ENCODE results near the gene PPY.
"Not testable (repeated sequence)": the region's sequence is repeated elsewhere in the genome, so short reads cannot be mapped to it uniquely, and the experiment has no call there.

PPY gene

GRCh38 chr17:43942051-43942685 lies at the start of gene PPY:
Gene PPY (minus strand): TSS chr17:43942476. CDS start chr17:43941654, 822 bp downstream.
- no peak for DNase-seq (ENCODE audit: low read depth, low spot score)

DNA sequence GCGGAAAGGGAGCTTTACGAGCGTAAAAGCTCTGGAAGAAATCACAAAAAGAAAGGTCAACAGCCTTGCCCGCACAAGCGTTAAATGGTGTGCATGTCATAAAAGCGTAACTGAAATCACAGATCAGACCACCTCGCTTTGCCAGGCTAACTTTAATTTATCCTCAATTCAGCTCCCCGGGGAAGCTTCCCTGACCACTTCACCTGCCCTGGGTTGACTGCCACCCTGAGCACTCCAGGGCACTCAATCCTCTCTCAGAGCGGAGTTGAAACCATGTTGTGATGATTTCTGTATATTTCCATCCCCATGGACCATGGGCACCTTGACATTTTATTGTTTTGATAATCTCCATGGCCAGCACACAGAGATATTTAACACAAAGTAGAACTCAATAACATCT lies 46.0 kb upstream of the PPY start:
- DNase-seq (ENCODE audit: low read depth, low spot score): no peak

- DNase-seq (ENCODE audit: low read depth, low spot score): no peak
These were observed 45.1 kb upstream of the PPY start for GRCh38 chr17:43987131-43988021.

- DNase-seq (ENCODE audit: low read depth, low spot score): no peak
These were observed 44.1 kb upstream of the PPY start for GRCh38 chr17:43986225-43986981.

- DNase-seq (ENCODE audit: low read depth, low spot score): no peak
These were observed 42.2 kb upstream of the PPY start for GRCh38 chr17:43984521-43984920.

DNA sequence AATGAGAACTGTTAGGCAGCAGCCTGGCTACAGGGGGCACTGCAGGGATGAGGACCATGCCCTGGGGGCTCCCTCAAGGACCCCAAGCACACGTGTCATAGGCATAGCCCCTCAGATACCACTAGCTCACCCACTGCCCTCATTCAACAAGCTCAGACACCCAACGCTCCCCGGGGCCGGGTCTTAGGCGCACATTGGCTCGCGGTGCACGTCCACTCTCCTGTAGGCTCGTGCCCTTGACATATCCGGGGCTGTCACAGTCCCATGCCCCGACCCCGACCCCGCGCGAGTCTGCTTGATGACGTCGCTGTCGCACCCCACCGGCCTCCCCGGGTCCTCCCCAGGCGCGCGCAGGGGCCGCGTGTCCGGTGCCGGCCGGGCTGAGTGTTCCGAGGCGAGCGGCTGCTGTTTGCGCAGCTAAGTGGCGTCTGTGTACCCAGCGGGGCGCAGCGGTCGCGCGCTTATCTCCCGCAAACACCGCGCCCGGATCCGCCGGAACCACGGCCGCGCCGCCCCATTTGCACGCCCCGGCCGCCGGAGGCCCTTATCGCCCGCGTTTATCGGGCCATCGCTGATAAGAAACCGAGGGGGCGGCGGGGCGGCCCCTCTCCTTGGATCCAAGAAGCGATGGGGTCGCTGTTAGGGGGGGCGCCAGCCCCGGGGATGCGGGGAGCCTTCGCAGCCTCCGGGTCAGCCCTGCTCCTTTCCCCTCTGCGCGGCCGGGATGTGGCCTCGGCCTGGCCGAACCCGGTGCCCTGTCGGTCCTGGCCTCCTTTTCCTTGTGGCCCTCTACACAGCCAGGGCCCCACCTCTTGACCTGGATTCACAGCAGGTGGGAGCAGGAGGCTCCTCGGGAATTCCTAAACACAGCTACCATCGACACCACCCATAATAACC lies 41.5 kb upstream of the PPY start:
- no peak for DNase-seq (ENCODE audit: low read depth, low spot score)

GRCh38 chr17:43983196-43983514 lies 40.9 kb upstream of the PPY start:
- DNase-seq (ENCODE audit: low read depth, low spot score): no peak

DNA sequence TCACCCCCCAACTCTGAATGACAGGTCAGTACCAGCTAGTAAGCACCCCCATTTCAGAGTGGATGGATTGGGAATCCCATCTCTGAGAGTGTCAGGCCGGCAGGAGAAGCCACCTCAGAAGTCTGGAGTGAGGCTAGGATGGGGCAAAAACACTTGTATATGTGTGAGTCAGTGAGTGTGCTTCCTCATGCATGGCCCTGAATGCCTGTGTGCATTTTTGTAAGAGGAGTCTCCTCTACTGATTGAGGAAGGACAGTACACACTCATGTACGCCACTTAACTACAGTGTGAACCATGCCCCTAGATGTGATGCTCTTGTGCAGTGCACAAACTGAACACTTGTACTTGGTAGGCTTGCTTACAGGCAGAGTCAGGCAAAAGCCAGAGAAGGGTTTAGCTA lies 39.9 kb upstream of the PPY start:
- DNase-seq (ENCODE audit: low read depth, low spot score): no peak

DNA sequence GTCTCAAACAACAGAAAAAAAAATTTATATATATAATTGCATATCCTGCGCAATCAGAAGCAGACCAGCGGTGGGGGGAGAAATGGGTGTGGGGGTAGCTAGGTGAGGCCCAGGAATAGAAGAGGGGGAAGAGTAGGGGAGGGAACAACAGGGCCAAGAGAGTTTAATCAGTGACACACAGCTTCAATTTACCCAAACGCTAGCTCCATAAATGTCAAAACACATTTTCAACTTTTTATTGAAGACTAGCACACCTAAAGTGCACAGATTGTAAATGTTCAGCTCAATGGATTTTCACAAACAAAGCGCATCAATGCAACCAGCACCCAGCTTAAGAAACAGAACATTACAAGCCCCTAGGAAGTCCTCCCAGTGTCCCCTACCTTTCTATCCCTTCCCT lies 37.4 kb upstream of the PPY start:
- DNase-seq (ENCODE audit: low read depth, low spot score): no peak

- DNase-seq (ENCODE audit: low read depth, low spot score): no peak
These were observed 36.7 kb upstream of the PPY start for GRCh38 chr17:43979011-43979410.

DNA sequence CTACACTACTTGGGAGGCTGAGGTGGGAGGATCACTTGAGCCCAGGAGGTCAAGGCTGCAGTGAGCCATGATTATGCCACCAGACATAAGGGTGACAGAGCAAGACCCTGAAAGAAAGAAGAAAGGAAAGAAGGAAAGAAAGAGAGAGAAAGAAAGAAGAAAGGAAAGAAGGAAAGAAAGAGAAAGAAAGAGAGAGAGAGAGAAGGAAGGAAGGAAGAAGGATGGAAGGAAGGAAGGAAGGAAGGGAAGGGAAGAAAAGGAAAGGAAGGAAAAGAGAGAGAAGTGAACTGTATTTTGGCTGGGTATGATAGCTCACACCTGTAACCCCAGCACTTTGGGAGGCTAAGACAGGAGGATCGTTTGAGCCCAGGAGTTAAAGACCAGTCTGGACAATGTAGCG lies 35.8 kb upstream of the PPY start:
- DNase-seq (ENCODE audit: low read depth, low spot score): no peak

DNA sequence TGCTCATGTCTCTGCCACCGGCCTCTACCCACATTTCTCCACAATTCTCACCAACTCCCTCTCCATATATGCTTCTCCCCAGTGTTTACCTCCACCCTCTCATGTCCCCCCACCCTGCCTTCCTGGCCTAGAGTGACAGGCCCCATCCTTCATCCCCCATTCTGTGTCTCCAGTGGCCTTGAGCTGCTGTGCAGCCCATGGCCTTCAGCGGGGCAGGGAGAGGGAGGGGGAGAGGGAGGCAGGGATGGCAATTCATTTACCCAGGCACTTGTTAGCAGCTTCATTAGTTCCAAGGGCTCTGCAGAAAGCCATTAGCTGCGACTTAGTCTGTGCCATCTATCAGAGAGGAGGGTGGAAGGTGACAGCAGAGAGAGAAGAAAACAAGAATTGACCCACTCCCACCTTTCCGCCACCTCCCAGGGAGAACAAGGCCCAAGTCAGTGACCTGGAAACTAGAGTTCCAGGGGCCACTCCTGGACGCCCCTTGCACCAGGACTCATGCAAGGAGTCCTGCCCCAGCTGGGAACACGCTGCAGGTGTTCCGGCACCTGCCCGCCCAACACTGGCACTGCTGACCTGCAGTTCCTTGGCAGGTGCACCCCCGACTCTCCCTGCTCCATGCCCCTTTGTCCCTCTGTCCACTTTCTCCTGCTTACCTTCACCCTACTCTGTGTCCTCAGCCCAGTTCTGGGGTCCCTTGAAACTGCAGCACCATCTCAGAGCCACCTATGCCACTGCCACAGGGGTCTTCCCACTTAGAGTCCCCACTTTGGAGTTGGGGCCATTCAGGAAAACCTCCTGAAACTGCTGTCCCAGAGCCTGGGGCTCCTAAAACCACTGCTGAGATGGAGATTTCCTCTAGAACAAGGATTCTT lies 34.9 kb upstream of the PPY start:
- no peak for DNase-seq (ENCODE audit: low read depth, low spot score)

- no peak for DNase-seq (ENCODE audit: low read depth, low spot score)
These were observed 33.6 kb upstream of the PPY start for GRCh38 chr17:43975898-43976297.

DNA sequence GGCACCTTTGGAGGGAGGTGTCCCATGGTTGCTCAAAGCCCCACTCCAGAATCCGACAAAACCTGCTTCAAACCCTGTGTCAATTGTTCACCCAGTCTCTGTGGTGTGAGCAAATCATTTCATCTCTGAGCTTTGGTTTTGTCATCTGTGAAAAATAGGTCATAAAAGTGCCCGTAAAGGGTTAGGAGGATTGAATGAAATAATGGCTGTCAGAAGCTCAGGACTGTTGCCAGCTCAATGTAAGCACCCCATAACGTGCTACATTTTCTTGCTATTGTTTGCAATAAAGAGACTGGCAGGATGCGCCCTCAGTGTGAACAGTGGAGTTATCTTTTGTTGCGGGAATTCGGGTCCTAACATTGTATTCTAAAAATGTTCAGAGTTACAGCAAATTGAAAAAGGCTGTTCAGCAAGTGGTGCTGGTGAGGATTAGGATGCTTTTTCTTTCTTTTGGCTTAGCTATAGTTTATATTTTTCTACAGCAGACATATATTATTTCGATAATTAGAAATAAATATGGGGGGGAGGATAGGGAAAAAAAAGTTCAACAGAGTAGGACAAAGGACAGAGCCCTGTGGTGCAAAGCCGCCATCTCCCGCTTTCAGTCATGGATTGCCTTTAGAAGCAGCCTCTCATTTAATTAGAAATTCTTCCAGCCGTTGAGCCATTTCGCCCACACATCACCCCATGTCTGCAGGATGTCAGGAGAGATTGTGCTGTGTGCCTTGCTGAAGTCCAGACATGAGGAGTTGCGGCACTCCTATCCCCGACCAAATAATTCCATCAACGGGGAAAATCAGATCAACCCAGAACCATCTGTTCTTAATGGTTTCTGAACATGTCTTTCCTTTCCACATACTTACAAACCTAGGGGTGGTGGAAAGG lies 32.3 kb upstream of the PPY start:
- no peak for DNase-seq (ENCODE audit: low read depth, low spot score)

GRCh38 chr17:43972444-43973212 lies 30.4 kb upstream of the PPY start:
- not testable (repeated sequence) for DNase-seq (ENCODE audit: low read depth, low spot score)

- not testable (repeated sequence) for DNase-seq (ENCODE audit: low read depth, low spot score)
These were observed 29.2 kb upstream of the PPY start for GRCh38 chr17:43971436-43971835.

- DNase-seq (ENCODE audit: low read depth, low spot score): no peak
These were observed 28.1 kb upstream of the PPY start for GRCh38 chr17:43970366-43970765.

DNA sequence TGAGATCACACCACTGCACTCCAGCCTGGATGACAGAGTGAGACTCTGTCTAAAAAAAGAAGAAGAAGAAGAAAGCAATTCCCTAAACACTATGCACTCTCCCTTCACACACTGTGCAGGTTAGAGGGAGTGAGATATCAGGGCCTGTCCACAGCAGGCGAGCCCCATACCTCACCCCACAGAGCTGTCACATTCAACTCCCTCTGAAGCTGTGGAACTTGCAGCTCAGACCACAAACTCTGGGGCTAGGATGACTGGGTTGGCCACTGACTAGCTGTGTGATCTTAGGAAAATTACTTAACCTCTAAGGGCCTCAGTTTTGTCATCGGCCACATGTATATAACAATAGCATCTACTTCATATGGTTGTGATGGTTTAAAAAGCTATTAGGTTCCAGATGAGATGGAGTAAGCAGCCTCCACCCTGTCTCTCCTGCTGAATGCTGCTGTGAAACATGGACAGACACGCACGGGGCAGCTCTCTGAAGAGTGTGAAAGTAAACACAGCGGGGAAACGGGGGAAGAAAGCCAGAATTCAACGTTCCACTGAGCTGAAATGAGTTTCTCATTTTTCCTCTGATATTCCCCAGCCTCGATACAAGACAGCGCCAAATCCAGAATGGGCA lies 25.1 kb upstream of the PPY start:
- no peak for DNase-seq (ENCODE audit: low read depth, low spot score)
